HepG2 (cell line): ENCODE data around the gene FCMR. TPM values are rescaled to one million over a fixed set of nuclear protein-coding genes. Genes with fewer than 3 reads are reported as not detected.

ENCODE experiments used
- ATAC-seq: fragments of 200-7000 bp; cut with Tn5 transposase; 3 replicates; pipeline ENCODE4 v1.9.1; 2020; ENCODE audit warnings: mild to moderate bottlenecking, moderate library complexity
- BruUV-seq: library from RNA; stranded (reverse); fragments of 400-500 nt; replicated peaks from 2 replicates; lab custom pipeline; 2021; lab: Mats Ljungman, UMichigan
- CTCF ChIA-PET: fragments of 300-600 bp; formaldehyde crosslinking; extraction: SDS; loops from one replicate; lab custom pipeline; 2021; ENCODE audit warnings: low total read pairs, inconsistent platforms, low intra/inter-chr PET ratio; lab: Yijun Ruan, JAX
- POLR2A ChIA-PET: fragments of 350-600 bp; sonication (Branson Sonifier 250); formaldehyde crosslinking; loops from one replicate; lab custom pipeline; 2020; ENCODE audit warnings: antibody characterized with exemption, inconsistent platforms; lab: Yijun Ruan, JAX
- DNase-seq: peaks from one replicate; pipeline ENCODE4 v3.0.0-alpha.2; 2015; ENCODE audit warnings: low spot score
- FAIRE-seq: peaks from 3 replicates; lab custom pipeline; 2011; peaks lifted over from hg19 to GRCh38; lab: Jason Lieb, UNC
- H2AFZ ChIP-seq: one replicate; pipeline ENCODE4 v1.6.1; 2011; ENCODE audit warnings: low read length, inconsistent platforms
- H3K27ac ChIP-seq: fragments of 300-600 bp; 3 replicates; pipeline ENCODE4 v1.8.0; 2011; ENCODE audit warnings: mixed run types, mild to moderate bottlenecking, mixed read lengths, low read length, inconsistent platforms; ENCODE audit not compliant: insufficient read depth; ENCODE audit errors: extremely low read length
- H3K27me3 ChIP-seq, 2 experiments: fragments of 200-600 bp in 1 of 2; 2 replicates in 1 of 2; 3 replicates in 1 of 2; pipeline versions ENCODE4 v1.6.0 to v1.8.0; 2011; ENCODE audit warnings: low read length in 2 of 2, mild to moderate bottlenecking in 2 of 2, moderate library complexity in 2 of 2, inconsistent platforms in 1 of 2; ENCODE audit not compliant: insufficient read depth in 2 of 2, control insufficient read depth in 1 of 2
- H3K36me3 ChIP-seq, 2 experiments: fragments of 200-600 bp in 1 of 2; replicated peaks in 1 of 2; 2 replicates in 1 of 2; 3 replicates in 1 of 2; pipeline versions ENCODE4 v1.5.1 to v1.8.0; 2011; ENCODE audit warnings: low read length in 2 of 2, inconsistent platforms in 1 of 2; ENCODE audit not compliant: insufficient read depth in 2 of 2, control insufficient read depth in 1 of 2
- H3K4me1 ChIP-seq: 2 replicates; pipeline ENCODE4 v1.5.1; 2012; ENCODE audit warnings: low read length, inconsistent platforms; ENCODE audit not compliant: insufficient read depth
- H3K4me2 ChIP-seq: 2 replicates; pipeline ENCODE4 v1.6.0; 2011; ENCODE audit warnings: low read depth, low read length, inconsistent platforms
- H3K4me3 ChIP-seq, 3 experiments: fragments of 200-600 bp in 1 of 3; sonication (generic), shearing (Covaris generic) in 1 of 3; replicated peaks in 1 of 3; 2 replicates each; pipeline ENCODE4 v1.5.1; 2011 to 2016; ENCODE audit warnings: low read length in 3 of 3, inconsistent platforms in 2 of 3, low read depth in 2 of 3, mild to moderate bottlenecking in 2 of 3, control low read depth in 1 of 3, mixed read lengths in 1 of 3; ENCODE audit not compliant: insufficient read depth in 1 of 3
- H3K79me2 ChIP-seq: one replicate; pipeline ENCODE4 v1.6.1; 2011; ENCODE audit warnings: low read length, inconsistent platforms; ENCODE audit not compliant: insufficient read depth
- H3K9ac ChIP-seq: 2 replicates; pipeline ENCODE4 v1.6.0; 2011; ENCODE audit warnings: mild to moderate bottlenecking, low read depth, low read length, inconsistent platforms; ENCODE audit not compliant: insufficient read depth
- H3K9me3 ChIP-seq: 2 replicates; pipeline ENCODE4 v1.5.1; 2012; ENCODE audit warnings: mild to moderate bottlenecking, low read length
- H4K20me1 ChIP-seq: 2 replicates; pipeline ENCODE4 v1.6.0; 2011; ENCODE audit warnings: inconsistent platforms, mild to moderate bottlenecking, low read length, moderate library complexity; ENCODE audit not compliant: insufficient read depth
- ATAD3A ChIP-seq: sonication (generic); formaldehyde crosslinking; IDR thresholded peaks from 2 replicates; pipeline ENCODE4 v1.4.0; 2020; ENCODE audit warnings: missing genetic modification reagents
- CSRNP1 ChIP-seq: sonication (generic); formaldehyde crosslinking; IDR thresholded peaks from 2 replicates; pipeline ENCODE4 v1.8.1; 2023; ENCODE audit warnings: mild to moderate bottlenecking, missing genetic modification reagents
- DMAP1 ChIP-seq: IDR thresholded peaks from 2 replicates; pipeline ENCODE4 v1.6.1; 2016
- DNMT1 ChIP-seq: sonication (generic); formaldehyde crosslinking; IDR thresholded peaks from 2 replicates; pipeline ENCODE4 v1.5.1; 2020; ENCODE audit warnings: mild to moderate bottlenecking, missing genetic modification reagents
- HNF1B ChIP-seq: sonication (generic); formaldehyde crosslinking; IDR thresholded peaks from 2 replicates; pipeline ENCODE4 v1.5.1; 2020; ENCODE audit warnings: mild to moderate bottlenecking, moderate library complexity, missing genetic modification reagents
- HNRNPUL1 ChIP-seq: fragments of 200-400 bp; formaldehyde crosslinking; IDR thresholded peaks from 2 replicates; pipeline ENCODE4 v1.6.1; 2017; ENCODE audit warnings: low read depth, mild to moderate bottlenecking, low read length, moderate library complexity
- ONECUT2 ChIP-seq: sonication (generic); formaldehyde crosslinking; IDR thresholded peaks from 2 replicates; pipeline ENCODE4 v1.4.0; 2020; ENCODE audit warnings: missing genetic modification reagents
- ZBTB46 ChIP-seq: sonication (generic); formaldehyde crosslinking; IDR thresholded peaks from 2 replicates; pipeline ENCODE4 v1.4.0; 2020; ENCODE audit warnings: mild to moderate bottlenecking, missing genetic modification reagents, borderline replicate concordance
- ZNF3 ChIP-seq: IDR thresholded peaks from 2 replicates; pipeline ENCODE4 v1.7.0; 2017; ENCODE audit warnings: inconsistent platforms
- ZNF407 ChIP-seq: sonication (generic); formaldehyde crosslinking; IDR thresholded peaks from one replicate; pipeline ENCODE4 v1.5.1; 2020; ENCODE audit warnings: mild to moderate bottlenecking, missing genetic modification reagents; ENCODE audit errors: not compliant biosample characterization
- ZNF496 ChIP-seq: sonication (generic); formaldehyde crosslinking; IDR thresholded peaks from 2 replicates; pipeline ENCODE4 v1.8.1; 2023; ENCODE audit warnings: mild to moderate bottlenecking, moderate library complexity, missing genetic modification reagents; ENCODE audit not compliant: insufficient replicate concordance
- ZNF782 ChIP-seq: sonication (generic); formaldehyde crosslinking; IDR thresholded peaks from 2 replicates; pipeline ENCODE4 v1.4.0; 2020; ENCODE audit warnings: missing genetic modification reagents, mild to moderate bottlenecking, borderline replicate concordance
- WGBS: methylation state at CpG from one replicate; pipeline ENCODE4 v1.1.6; 2017; ENCODE audit warnings: low lambda C conversion rate; 5-methylcytosine and 5-hydroxymethylcytosine counted together
- in situ Hi-C: cut with HindIII; loops from 2 replicates; pipeline ENCODE4 v1.10.0; 2017; ENCODE audit warnings: low pct_unique_long_range_greater_than_20kb; ENCODE audit not compliant: extremely low pct_ligation_motif_present
- intact Hi-C: fragments of 100-400 bp; cut with micrococcal nuclease; formaldehyde crosslinking; loops from one replicate; pipeline ENCODE4 v1.10.0; 2022; ENCODE audit not compliant: unreplicated experiment
- polyA plus RNA-seq, 8 experiments: library from polyadenylated mRNA; depleted of rRNA in 3 of 8; stranded (reverse) in 7 of 8; unstranded in 1 of 8; fragments of >200 nt; fragmentation: Illumina TruSeq in 4 of 8; extraction: Trizol in 4 of 8; gene quantifications; 2 replicates each; pipeline versions ENCODE4 v1.2.1 to v1.2.3, GENCODE V29; 2011 to 2016; ENCODE audit warnings: low read depth in 4 of 8, missing spikeins in 1 of 8, mixed read lengths in 1 of 8; ENCODE audit not compliant: insufficient read depth in 1 of 8
- total RNA-seq, 5 experiments: library from RNA; depleted of rRNA; stranded (reverse); fragments of >200 nt; fragmentation: Illumina TruSeq; extraction: Trizol; gene quantifications; 2 replicates each; pipeline ENCODE4 v1.2.3, GENCODE V29; 2016; ENCODE audit warnings: low read depth in 1 of 5

FCMR gene
- total and polyA plus RNA-seq, 2 of the 13 experiments (the other 11 are each of a cell fraction or from before 2014, with no cell fraction given), result not detected

- Histone ChIP-seq H3K79me2 (no peaks in the 10 kb centered on the region), H3K9me3 (no peaks in the 10 kb centered on the region), H3K4me2 (no peak overlapping the region), H4K20me1 (no peaks in the 10 kb centered on the region), H3K27me3 (no peaks in the 10 kb centered on the region; a peak in 2 of 5 replicates), H3K4me3 (no peak overlapping the region), H3K9ac (no peak overlapping the region), H3K27ac (no peak overlapping the region), H3K4me1 (peaks cover 8% of the 10 kb centered on the region), H3K36me3 (no peaks in the 10 kb centered on the region), H2AFZ (no peak overlapping the region)
- POLR2A ChIA-PET, result no interaction called here
- CTCF ChIA-PET, result no interaction called here
- BruUV-seq, result no TSS peak
- ATAC-seq (peak; percentile 63), FAIRE-seq (no peak), DNase-seq (no peak)
- intact Hi-C loops (no loop called here), in situ Hi-C loops (loop anchor here (5.0 to 10.0 kb wide), 2 partner anchors 51 to 143 kb away; no protein-coding TSS in a partner anchor)
- WGBS, result 5% methylated on average over 3 of the region's 6 CpGs
- TF ChIP-seq CSRNP1 (CRISPR knock-in tag) (no peak), ZNF496 (CRISPR knock-in tag) (no peak), ZNF407 (no peak), DNMT1 (CRISPR knock-in tag) (no peak), ATAD3A (CRISPR knock-in tag) (no peak), ZBTB46 (CRISPR knock-in tag) (no peak), ONECUT2 (CRISPR knock-in tag) (no peak), DMAP1 (CRISPR knock-in tag) (no peak), ZNF782 (CRISPR knock-in tag) (no peak), ZNF3 (CRISPR knock-in tag) (no peak), HNRNPUL1 (no peak), HNF1B (no peak)
Observed at GRCh38 chr1:206931709-206932108, 10.0 kb upstream of the FCMR start.
